NT2/D1 (cell line): Measurements from ENCODE around the gene RIOK1.

Experiments used
- DNase-seq: peaks from one replicate; pipeline ENCODE4 v3.0.0-alpha.2; 2011; ENCODE audit warnings: low read depth, low spot score
- H3K27me3 ChIP-seq: 2 replicates; pipeline ENCODE4 v1.6.0; 2011; ENCODE audit warnings: mild to moderate bottlenecking; ENCODE audit not compliant: insufficient read length, insufficient read depth
- H3K36me3 ChIP-seq: 2 replicates; pipeline ENCODE4 v1.6.1; 2011; ENCODE audit warnings: mild to moderate bottlenecking, low read length, mixed read lengths; ENCODE audit not compliant: insufficient read depth, insufficient read length
- H3K4me1 ChIP-seq: 2 replicates; pipeline ENCODE4 v1.5.1; 2011; ENCODE audit not compliant: insufficient read depth, insufficient read length
- H3K4me3 ChIP-seq: 2 replicates; pipeline ENCODE4 v1.5.1; 2011; ENCODE audit warnings: low read depth; ENCODE audit not compliant: insufficient read length
- H3K9ac ChIP-seq: 2 replicates; pipeline ENCODE4 v1.6.0; 2011; ENCODE audit warnings: low read depth; ENCODE audit not compliant: insufficient read length
- H3K9me3 ChIP-seq: 2 replicates; pipeline ENCODE4 v1.5.1; 2011; ENCODE audit warnings: mild to moderate bottlenecking, low read length; ENCODE audit not compliant: insufficient read depth
- SUZ12 ChIP-seq: IDR thresholded peaks from 2 replicates; pipeline ENCODE4 v1.6.1; 2011; ENCODE audit not compliant: insufficient read length, insufficient read depth; ENCODE audit errors: extremely low read depth
- YY1 ChIP-seq: IDR thresholded peaks from 2 replicates; pipeline ENCODE4 v1.6.1; 2011; ENCODE audit not compliant: insufficient read length, insufficient read depth
- ZNF274 ChIP-seq: IDR thresholded peaks from 2 replicates; pipeline ENCODE4 v1.6.1; 2011; ENCODE audit warnings: mild to moderate bottlenecking, low read depth, low read length

The RIOK1 gene

GRCh38 chr6:7445101-7445500, 55.5 kb downstream of the RIOK1 start:
- no peaks in the 10 kb centered on the region for H3K36me3 ChIP-seq
- H3K4me3 ChIP-seq: no peak overlapping the region
- H3K4me1 ChIP-seq: peaks cover 6% of the 10 kb centered on the region
- no peak for DNase-seq
- H3K9ac ChIP-seq: no peak overlapping the region
- no peaks in the 10 kb centered on the region for H3K9me3 ChIP-seq
- peaks cover 2% of the 10 kb centered on the region for H3K27me3 ChIP-seq
- TF ChIP-seq YY1: no peak
- TF ChIP-seq SUZ12: no peak
- TF ChIP-seq ZNF274: no peak

- Histone ChIP-seq H3K36me3 (no peaks in the 10 kb centered on the region), H3K9ac (no peak overlapping the region), H3K4me1 (peaks cover 6% of the 10 kb centered on the region), H3K4me3 (no peak overlapping the region), H3K9me3 (no peaks in the 10 kb centered on the region), H3K27me3 (peaks cover 2% of the 10 kb centered on the region)
- no peak for TF ChIP-seq ZNF274
- no peak for TF ChIP-seq SUZ12
- TF ChIP-seq YY1: no peak
- no peak for DNase-seq
Observed at GRCh38 chr6:7445885-7446461, 56.4 kb downstream of the RIOK1 start.

GRCh38 chr6:7446619-7447325, 57.2 kb downstream of the RIOK1 start:
- Histone ChIP-seq H3K9me3 (no peaks in the 10 kb centered on the region), H3K36me3 (no peaks in the 10 kb centered on the region), H3K4me1 (peaks cover 6% of the 10 kb centered on the region), H3K27me3 (peaks cover 2% of the 10 kb centered on the region), H3K9ac (peak overlapping the region; percentile 10), H3K4me3 (no peak overlapping the region)
- TF ChIP-seq ZNF274: no peak
- TF ChIP-seq YY1: no peak
- TF ChIP-seq SUZ12: no peak
- no peak for DNase-seq

GRCh38 chr6:7448232-7448631, 58.6 kb downstream of the RIOK1 start:
- H3K9ac ChIP-seq: no peak overlapping the region
- peaks cover 6% of the 10 kb centered on the region for H3K4me1 ChIP-seq
- H3K4me3 ChIP-seq: no peak overlapping the region
- H3K27me3 ChIP-seq: peaks cover 2% of the 10 kb centered on the region
- no peak for DNase-seq
- TF ChIP-seq YY1 (no peak), ZNF274 (no peak)
- H3K9me3 ChIP-seq: no peaks in the 10 kb centered on the region
- H3K36me3 ChIP-seq: no peaks in the 10 kb centered on the region

GRCh38 chr6:7449018-7449417, 59.4 kb downstream of the RIOK1 start:
- Histone ChIP-seq H3K4me3 (no peak overlapping the region), H3K9ac (no peak overlapping the region), H3K4me1 (peaks cover 6% of the 10 kb centered on the region), H3K27me3 (peaks cover 2% of the 10 kb centered on the region), H3K9me3 (no peaks in the 10 kb centered on the region), H3K36me3 (no peaks in the 10 kb centered on the region)
- no peak for TF ChIP-seq YY1
- TF ChIP-seq ZNF274: no peak
- no peak for TF ChIP-seq SUZ12
- DNase-seq: no peak

GRCh38 chr6:7451326-7451725, 61.7 kb downstream of the RIOK1 start:
- no peaks in the 10 kb centered on the region for H3K9me3 ChIP-seq
- no peak overlapping the region for H3K9ac ChIP-seq
- DNase-seq: no peak
- H3K4me3 ChIP-seq: no peak overlapping the region
- peaks cover 2% of the 10 kb centered on the region for H3K27me3 ChIP-seq
- no peaks in the 10 kb centered on the region for H3K36me3 ChIP-seq
- TF ChIP-seq YY1 (no peak), SUZ12 (no peak), ZNF274 (no peak)
- H3K4me1 ChIP-seq: peaks cover 5% of the 10 kb centered on the region

GRCh38 chr6:7452898-7453297, 63.3 kb downstream of the RIOK1 start:
- Histone ChIP-seq H3K27me3 (no peaks in the 10 kb centered on the region), H3K36me3 (no peaks in the 10 kb centered on the region), H3K4me1 (peaks cover 2% of the 10 kb centered on the region), H3K4me3 (no peak overlapping the region), H3K9ac (no peak overlapping the region), H3K9me3 (no peaks in the 10 kb centered on the region; the same call in 1 of the 2 replicates)
- no peak for DNase-seq
- no peak for TF ChIP-seq YY1
- no peak for TF ChIP-seq ZNF274
- no peak for TF ChIP-seq SUZ12
